ENCODE data around the gene SLC25A13. TPM values are rescaled to one million over a fixed set of nuclear protein-coding genes. Genes with fewer than 3 reads are reported as not detected.

Gene SLC25A13
- total and polyA plus RNA-seq, 2 of the 8 experiments (the other 6 are each of a cell fraction or from before 2014, with no cell fraction given), result 30.8 to 85.4 TPM

DNA sequence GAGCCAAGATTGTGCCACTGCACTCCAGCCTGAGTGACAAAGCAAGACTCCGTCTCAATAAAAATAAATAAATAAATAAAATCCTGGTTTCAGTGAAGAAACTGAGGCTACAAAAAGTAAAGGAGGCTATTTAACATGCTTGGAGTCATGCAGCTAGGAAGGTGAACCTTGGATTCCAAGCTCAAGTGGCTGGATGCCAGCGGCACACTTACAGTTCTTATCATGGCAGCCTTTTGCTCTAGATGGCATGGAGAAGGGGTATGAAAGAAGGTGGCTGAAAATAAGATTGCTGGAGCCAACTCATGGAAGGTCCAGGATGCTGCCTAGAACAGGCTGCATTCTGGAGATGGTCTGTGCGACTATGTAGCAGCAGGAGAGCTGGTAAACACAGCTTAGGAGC lies 170.0 kb downstream of the SLC25A13 start:
- ChIA-PET CTCF (ENCODE audit: partially characterized antibody) (interaction anchor here (1.3 kb wide), 1 partner anchor 21 kb away, joined by 4 read pairs; no protein-coding TSS in a partner anchor), POLR2A (ENCODE audit: partially characterized antibody) (interaction anchor here (0.6 kb wide), 1 partner anchor 174 kb away, joined by 3 read pairs; no protein-coding TSS in a partner anchor)
- H2BK5ac ChIP-seq (ENCODE audit: low read depth, low read length), result no peak overlapping the region
- H3K9ac ChIP-seq (replicated peaks in 1 of 4; ENCODE audit: extremely low read depth in 1 of 4, low read depth in 3 of 4, low read length in 3 of 4), result no peak overlapping the region
- H3K4ac ChIP-seq (replicated peaks; ENCODE audit: insufficient read length, low read depth, low read length), result no peak overlapping the region
- no peak overlapping the region for H2AK5ac ChIP-seq (ENCODE audit: low read depth, low read length)
- no peak overlapping the region for H2AFZ ChIP-seq (ENCODE audit: low read length)
- no peak overlapping the region for H3K18ac ChIP-seq (ENCODE audit: extremely low read depth, low read length)
- peaks cover 8 to 20% of the 10 kb centered on the region in 2 experiments for H4K20me1 ChIP-seq (replicated peaks in 1 of 2; ENCODE audit: control insufficient read depth in 1 of 2, insufficient read depth in 2 of 2, low read length in 2 of 2)
- no peaks in the 10 kb centered on the region for H3K9me3 ChIP-seq (ENCODE audit: insufficient read depth in 2 of 2, low read depth in 1 of 2, low read length in 1 of 2)
- H2BK12ac ChIP-seq (ENCODE audit: low read depth, low read length), result no peak overlapping the region
- no peak for DNase-seq (ENCODE audit: low read depth in 1 of 2, low spot score in 2 of 2)
- H3K27ac ChIP-seq (ENCODE audit: low read depth, low read length), result no peak overlapping the region
- H4K91ac ChIP-seq (replicated peaks; ENCODE audit: insufficient read length, low read length), result no peak overlapping the region
- H3K23ac ChIP-seq (ENCODE audit: insufficient read length), result no peak overlapping the region
- H3K56ac ChIP-seq (replicated peaks; ENCODE audit: insufficient read length, low read depth, low read length), result no peak overlapping the region
- 0 out of 8 replicates have a peak, but pooled peaks cover 0 to under 1% (median 0%) of the 10 kb centered on the region in 4 experiments for H3K36me3 ChIP-seq (ENCODE audit: control insufficient read depth in 2 of 4, insufficient read depth in 4 of 4, low read length in 3 of 4)
- H3K4me1 ChIP-seq (replicated peaks in 1 of 4; ENCODE audit: control insufficient read depth in 3 of 4, insufficient read depth in 4 of 4, low read length in 3 of 4), result no peaks in the 10 kb centered on the region
- no peak overlapping the region for H3K4me3 ChIP-seq (ENCODE audit: extremely low read depth in 1 of 4, insufficient read depth in 2 of 4, low read depth in 3 of 4, low read length in 4 of 4)
- H2BK120ac ChIP-seq (replicated peaks; ENCODE audit: low read depth, low read length), result no peak overlapping the region
- no peaks in the 10 kb centered on the region for H3K79me2 ChIP-seq (ENCODE audit: control insufficient read depth in 1 of 2, insufficient read depth in 2 of 2, low read length in 2 of 2)
- H3K23me2 ChIP-seq (ENCODE audit: low read depth, low read length), result no peaks in the 10 kb centered on the region
- H3K27me3 ChIP-seq (replicated peaks in 1 of 4; ENCODE audit: control insufficient read depth in 3 of 4, extremely low read depth in 1 of 4, insufficient read depth in 3 of 4, low read length in 3 of 4), result peaks cover 5 to 19% (median 10%) of the 10 kb centered on the region in 4 experiments; a peak in 6 of 7 replicates
- no peaks in the 10 kb centered on the region for H3K79me1 ChIP-seq (ENCODE audit: low read depth, low read length)
- no peak overlapping the region for H2BK15ac ChIP-seq (ENCODE audit: low read length)
- peak overlapping the region; percentile 28; the same call in 1 of the 2 replicates for H4K8ac ChIP-seq (ENCODE audit: extremely low read depth, insufficient read depth, low read length)
- no peak overlapping the region for H4K5ac ChIP-seq (ENCODE audit: insufficient read length, low read depth, low read length)
- H2BK20ac ChIP-seq (ENCODE audit: low read length), result no peak overlapping the region
- no peak overlapping the region for H3K4me2 ChIP-seq (ENCODE audit: insufficient read depth in 1 of 2, low read depth in 2 of 2, low read length in 2 of 2)
- 89% methylated on average over 3 of the region's 3 CpGs; no CpG with 5 or more reads in 1 of the 2 experiments for WGBS, 2 experiments (ENCODE audit: extremely low coverage in 1 of 2, insufficient coverage in 1 of 2, insufficient read length in 1 of 2, insufficient replicate concordance in 2 of 2, low coverage in 1 of 2, low lambda C conversion rate in 2 of 2, missing lambda C conversion rate in 1 of 2)
- no peak overlapping the region for H3K14ac ChIP-seq (ENCODE audit: insufficient read length)
- FAIRE-seq, result no peak
- TF ChIP-seq FOSL1 (IDR thresholded peaks at IDR 0.05; ENCODE audit: insufficient read depth, low read depth, low read length), result no peak
- TF ChIP-seq BRCA1 (IDR thresholded peaks at IDR 0.05; ENCODE audit: low read depth, low read length), result no peak
- no peak for TF ChIP-seq GABPA (IDR thresholded peaks at IDR 0.05; ENCODE audit: borderline replicate concordance, insufficient read depth, low read length)
- no peak for TF ChIP-seq SP1 (IDR thresholded peaks at IDR 0.05; ENCODE audit: low read depth, low read length)
- TF ChIP-seq SRF (IDR thresholded peaks at IDR 0.05; ENCODE audit: low read depth, low read length), result no peak
- TF ChIP-seq TAF1 (IDR thresholded peaks at IDR 0.05; ENCODE audit: low read depth, low read length), result no peak
- TF ChIP-seq CTBP2 (IDR thresholded peaks at IDR 0.05; ENCODE audit: borderline replicate concordance, insufficient read depth, insufficient read length, low read length), result no peak
- TF ChIP-seq, protein P1, sequence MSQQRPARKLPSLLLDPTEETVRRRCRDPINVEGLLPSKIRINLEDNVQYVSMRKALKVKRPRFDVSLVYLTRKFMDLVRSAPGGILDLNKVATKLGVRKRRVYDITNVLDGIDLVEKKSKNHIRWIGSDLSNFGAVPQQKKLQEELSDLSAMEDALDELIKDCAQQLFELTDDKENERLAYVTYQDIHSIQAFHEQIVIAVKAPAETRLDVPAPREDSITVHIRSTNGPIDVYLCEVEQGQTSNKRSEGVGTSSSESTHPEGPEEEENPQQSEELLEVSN (IDR thresholded peaks at IDR 0.05), result no peak
- TF ChIP-seq CBX5 (IDR thresholded peaks at IDR 0.05; ENCODE audit: low read depth, low read length), result no peak
- TF ChIP-seq SIRT6 (IDR thresholded peaks at IDR 0.05; ENCODE audit: low read length), result no peak
- no peak for TF ChIP-seq RXRA (IDR thresholded peaks at IDR 0.05; ENCODE audit: insufficient read depth, low read depth, low read length)
- no peak for TF ChIP-seq RNF2 (IDR thresholded peaks at IDR 0.05; ENCODE audit: borderline replicate concordance, low read depth, low read length, missing control alignments, poor library complexity, severe bottlenecking)

All from H1 (cell line).